Stimulated activated CD8-positive, alpha-beta memory T cell treated with anti-CD3 and anti-CD28 coated beads, Interleukin-4, amount 100 ng/mL, for 4 hours (primary cell): ENCODE results near the gene MEN1.
"Not testable (repeated sequence)": the region's sequence is repeated elsewhere in the genome, so short reads cannot be mapped to it uniquely, and the experiment has no call there.

Experiments
- DNase-seq, 2 donors: peaks; one replicate each; pipeline ENCODE4 v3.0.0-alpha.2; 2020; ENCODE audit warnings: low read depth in 2 of 2, low spot score in 1 of 2

The MEN1 gene

GRCh38 chr11:64834031-64834722, 23.8 kb upstream of the MEN1 start:
- DNase-seq: no peak

- no peak for DNase-seq
Observed at GRCh38 chr11:64833509-64833908, 23.2 kb upstream of the MEN1 start.

GRCh38 chr11:64833198-64833502, 22.8 kb upstream of the MEN1 start:
- DNase-seq: no peak

GRCh38 chr11:64832467-64833197, 22.3 kb upstream of the MEN1 start:
- DNase-seq: no peak

GRCh38 chr11:64831411-64831891, 21.1 kb upstream of the MEN1 start:
- no peak for DNase-seq

GRCh38 chr11:64829536-64830251, 19.3 kb upstream of the MEN1 start:
- DNase-seq: no peak

- no peak for DNase-seq
Observed at GRCh38 chr11:64827451-64827839, 17.1 kb upstream of the MEN1 start.

GRCh38 chr11:64826578-64827450, 16.5 kb upstream of the MEN1 start:
- no peak for DNase-seq

- DNase-seq: no peak
Observed at GRCh38 chr11:64826062-64826461, 15.7 kb upstream of the MEN1 start.

GRCh38 chr11:64823568-64824119, 13.3 kb upstream of the MEN1 start:
- no peak for DNase-seq

- no peak for DNase-seq
Observed at GRCh38 chr11:64817476-64817875, 7.1 kb upstream of the MEN1 start.

- DNase-seq: not testable (repeated sequence)
Observed at GRCh38 chr11:64815433-64815832, 5.1 kb upstream of the MEN1 start.

GRCh38 chr11:64814712-64815187, 4.4 kb upstream of the MEN1 start:
- DNase-seq: no peak

GRCh38 chr11:64813826-64814225, 3.5 kb upstream of the MEN1 start:
- DNase-seq: no peak

- DNase-seq: no peak
Observed at GRCh38 chr11:64810891-64811272, 531 bp upstream of the MEN1 start.

GRCh38 chr11:64809781-64810241, 540 bp downstream of the MEN1 start:
- no peak for DNase-seq

GRCh38 chr11:64805481-64805880, 4.9 kb downstream of the MEN1 start:
- no peak for DNase-seq

GRCh38 chr11:64804346-64805210, 5.8 kb downstream of the MEN1 start:
- no peak for DNase-seq

GRCh38 chr11:64803846-64804345, 6.5 kb downstream of the MEN1 start:
- DNase-seq: no peak
